ENCODE results near the gene KCNE5. TPM values are rescaled to one million over a fixed set of nuclear protein-coding genes. Genes with fewer than 3 reads are reported as not detected.

The KCNE5 gene
- total and polyA plus RNA-seq, 9 of the 15 experiments (the other 6 are each of a cell fraction or from before 2014, with no cell fraction given) = 0.08 to 0.38 (median 0.21) TPM; not detected in 1

- no peaks in the 10 kb centered on the region for H3K79me2 ChIP-seq (ENCODE audit: control insufficient read depth, insufficient read depth, low read length)
- no peaks in the 10 kb centered on the region for H3K9me3 ChIP-seq (replicated peaks; ENCODE audit: control insufficient read depth, insufficient read depth, low read depth, low read length)
- H4K20me1 ChIP-seq (replicated peaks; ENCODE audit: control insufficient read depth, insufficient read depth, low read length) = no peaks in the 10 kb centered on the region
- no peak overlapping the region for H3K9ac ChIP-seq (ENCODE audit: insufficient read depth in 1 of 2, low read depth in 2 of 2, low read length in 2 of 2)
- no peak overlapping the region for H3K4me2 ChIP-seq (ENCODE audit: insufficient read depth, low read length)
- no peak for ATAC-seq
- H2AFZ ChIP-seq (ENCODE audit: low read depth, low read length) = no peak overlapping the region
- H3K4me3 ChIP-seq = no peak overlapping the region
- H3K27me3 ChIP-seq (ENCODE audit: control insufficient read depth in 2 of 2, insufficient read depth in 2 of 2, low read length in 2 of 2) = peaks cover 3 to 5% of the 10 kb centered on the region in 2 experiments; a peak in 1 of 5 replicates
- no peaks in the 10 kb centered on the region for H3K4me1 ChIP-seq (replicated peaks in 1 of 2; ENCODE audit: control insufficient read depth in 2 of 2, insufficient read depth in 2 of 2, low read length in 2 of 2)
- no TSS peak for BruUV-seq (replicated peaks)
- in situ Hi-C loops (cut with MboI) (no loop called here), intact Hi-C loops (cut with micrococcal nuclease) (no loop called here)
- no peaks in the 10 kb centered on the region for H3K36me3 ChIP-seq (ENCODE audit: control insufficient read depth, insufficient read depth, low read length)
- no peak for DNase-seq (ENCODE audit: extremely low read depth in 1 of 4, low spot score in 3 of 4)
- CTCF ChIA-PET (ENCODE audit: low intra/inter-chr PET ratio) = no interaction called here
- POLR2A ChIA-PET = interaction anchor here (1.4 kb wide), 1 partner anchor 9 kb away, joined by 5 read pairs; no protein-coding TSS in a partner anchor
- FAIRE-seq = no peak
- no peaks in the 10 kb centered on the region for H3K9me1 ChIP-seq (ENCODE audit: control insufficient read depth, insufficient read depth, low read length)
- WGBS (ENCODE audit: insufficient coverage, low coverage, missing lambda C conversion rate) = 0% methylated on average over 1 of the region's 1 CpG
- no peak overlapping the region for H3K27ac ChIP-seq (ENCODE audit: extremely low read depth, low read depth, low read length)
- no peak for TF ChIP-seq VEZF1 (CRISPR knock-in tag; IDR thresholded peaks at IDR 0.05)
- TF ChIP-seq TCF7L2 (IDR thresholded peaks at IDR 0.05; ENCODE audit: low read depth, low read length) = no peak
- TF ChIP-seq ZBTB26 (CRISPR knock-in tag; IDR thresholded peaks at IDR 0.05) = no peak
- TF ChIP-seq RBM14 (IDR thresholded peaks at IDR 0.05; ENCODE audit: borderline replicate concordance, insufficient read depth, low read depth, low read length) = no peak
- no peak for TF ChIP-seq CHD4 (IDR thresholded peaks at IDR 0.05; ENCODE audit: insufficient read depth, insufficient replicate concordance, low read depth, low read length, poor library complexity, severe bottlenecking)
- TF ChIP-seq HIVEP1 (CRISPR knock-in tag; IDR thresholded peaks at IDR 0.05) = no peak
- no peak for TF ChIP-seq GATA2 (CRISPR knock-in tag; IDR thresholded peaks at IDR 0.05)
- no peak for TF ChIP-seq PYGO2 (tag; IDR thresholded peaks at IDR 0.05)
- TF ChIP-seq ZBTB49 (CRISPR knock-in tag; IDR thresholded peaks at IDR 0.05; ENCODE audit: borderline replicate concordance) = no peak
- TF ChIP-seq RAD21 (CRISPR knock-in tag; conservative IDR thresholded peaks at IDR 0.05 in 1 of 2, IDR thresholded peaks at IDR 0.05 in 1 of 2) = no peak
- no peak for TF ChIP-seq ZNF384 (IDR thresholded peaks at IDR 0.05; ENCODE audit: low read depth, low read length)
- no peak for TF ChIP-seq KLF10 (CRISPR knock-in tag; IDR thresholded peaks at IDR 0.05)
- no peak for TF ChIP-seq POLR2A (conservative IDR thresholded peaks at IDR 0.05)
- no peak for TF ChIP-seq BRCA1 (IDR thresholded peaks at IDR 0.05)
- TF ChIP-seq BRCA1 (CRISPR knock-in tag; IDR thresholded peaks at IDR 0.05) = no peak
- TF ChIP-seq NR2C2 (CRISPR knock-in tag; IDR thresholded peaks at IDR 0.05) = no peak
- TF ChIP-seq NR2C2 (tag; IDR thresholded peaks at IDR 0.05) = no peak
- no peak for TF ChIP-seq NR2C1 (IDR thresholded peaks at IDR 0.05)
- no peak for TF ChIP-seq NR2C1 (tag; IDR thresholded peaks at IDR 0.05)
Measured at GRCh38 chrX:109578916-109579315, 46.1 kb downstream of the KCNE5 start.

Data from K562 (cell line).